Stomach (tissue), 4 donors: ENCODE results near the gene ZMAT1.

Experiments used
- POLR2A ChIP-seq, 4 donors: fragments of 450-650 bp; IDR thresholded peaks; one replicate each; pipeline ENCODE4 v1.6.1; 2016; ENCODE audit warnings: antibody characterized with exemption in 4 of 4, control low read depth in 2 of 4, mild to moderate bottlenecking in 1 of 4, moderate library complexity in 1 of 4
- POLR2AphosphoS5 ChIP-seq, 3 donors: sonication (generic); formaldehyde crosslinking; IDR thresholded peaks; one replicate each; pipeline ENCODE4 v1.6.1; 2016; ENCODE audit warnings: antibody characterized with exemption in 3 of 3

- TF ChIP-seq POLR2A (IDR thresholded peaks at IDR 0.05) (no peak), POLR2AphosphoS5 (IDR thresholded peaks at IDR 0.05) (no peak)
Measured at GRCh38 chrX:101918751-101919150, 13.1 kb downstream of the ZMAT1 start.
